Gastroesophageal sphincter (tissue), 4 donors: ENCODE data around the gene HOXA10. TPM values are rescaled to one million over a fixed set of nuclear protein-coding genes. Genes with fewer than 3 reads are reported as not detected.

Experiments used
- ATAC-seq: fragments of 150-250 bp; one replicate; pipeline ENCODE4 v1.9.1; 2016; ENCODE audit warnings: mild to moderate bottlenecking, moderate library complexity
- H3K27ac ChIP-seq, 4 donors: fragments of 200-600 bp; sonication (generic) in 3 of 4; 1 replicate in 3 of 4; 2 replicates in 1 of 4; pipeline ENCODE4 v1.5.1; 2016 to 2019
- H3K27me3 ChIP-seq: fragments of 200-600 bp; sonication (generic); one replicate; pipeline ENCODE4 v1.5.1; 2019
- H3K36me3 ChIP-seq, 2 donors: fragments of 200-600 bp; sonication (generic); one replicate each; pipeline ENCODE4 v1.5.1; 2019; ENCODE audit warnings: control low read depth in 1 of 2
- H3K4me1 ChIP-seq, 3 donors: fragments of 200-600 bp; sonication (generic); 1 replicate in 2 of 3; 2 replicates in 1 of 3; pipeline ENCODE4 v1.5.1; 2016 to 2019; ENCODE audit warnings: control low read depth in 2 of 3
- H3K4me3 ChIP-seq, 2 donors: fragments of 200-600 bp; sonication (generic); one replicate each; pipeline ENCODE4 v1.5.1; 2019; ENCODE audit warnings: mild to moderate bottlenecking in 1 of 2, moderate library complexity in 1 of 2
- H3K9me3 ChIP-seq, 3 donors: fragments of 200-600 bp; sonication (generic); one replicate each; pipeline ENCODE4 v1.5.1; 2017 to 2019; ENCODE audit warnings: control low read depth in 2 of 3
- EP300 ChIP-seq: sonication (generic); formaldehyde crosslinking; IDR thresholded peaks from one replicate; pipeline ENCODE4 v1.6.1; 2017; ENCODE audit warnings: antibody characterized with exemption, mild to moderate bottlenecking
- POLR2A ChIP-seq, 2 donors: fragments of 450-650 bp; IDR thresholded peaks; one replicate each; pipeline ENCODE4 v1.6.1; 2017; ENCODE audit warnings: antibody characterized with exemption in 2 of 2, mild to moderate bottlenecking in 2 of 2, moderate library complexity in 1 of 2
- POLR2AphosphoS5 ChIP-seq: sonication (generic); formaldehyde crosslinking; IDR thresholded peaks from one replicate; pipeline ENCODE4 v1.6.1; 2017; ENCODE audit warnings: antibody characterized with exemption
- WGBS, 2 donors: methylation state at CpG; one replicate each; pipeline ENCODE4 v1.1.5; 2018; ENCODE audit warnings: low coverage in 1 of 2; 5-methylcytosine and 5-hydroxymethylcytosine counted together
- total RNA-seq, 4 donors: library from RNA; depleted of rRNA; stranded (reverse); fragments of >200 nt; gene quantifications; one replicate each; pipeline ENCODE4 v1.1.0, GENCODE V29; 2016
- TF ChIP-seq, protein P1 (sequence below), 4 experiments: fragments of 200-600 bp in 2 of 4; fragments of 450-650 bp in 2 of 4; sonication (generic) in 1 of 4; IDR thresholded peaks; one replicate each; pipeline ENCODE4 v1.5.1; 2017 to 2019; ENCODE audit warnings: antibody characterized with exemption in 4 of 4, mild to moderate bottlenecking in 2 of 4, moderate library complexity in 2 of 4

The HOXA10 gene
- total RNA-seq, 4 donors from 2014 or later = 0.67 TPM; not detected in 3

DNA sequence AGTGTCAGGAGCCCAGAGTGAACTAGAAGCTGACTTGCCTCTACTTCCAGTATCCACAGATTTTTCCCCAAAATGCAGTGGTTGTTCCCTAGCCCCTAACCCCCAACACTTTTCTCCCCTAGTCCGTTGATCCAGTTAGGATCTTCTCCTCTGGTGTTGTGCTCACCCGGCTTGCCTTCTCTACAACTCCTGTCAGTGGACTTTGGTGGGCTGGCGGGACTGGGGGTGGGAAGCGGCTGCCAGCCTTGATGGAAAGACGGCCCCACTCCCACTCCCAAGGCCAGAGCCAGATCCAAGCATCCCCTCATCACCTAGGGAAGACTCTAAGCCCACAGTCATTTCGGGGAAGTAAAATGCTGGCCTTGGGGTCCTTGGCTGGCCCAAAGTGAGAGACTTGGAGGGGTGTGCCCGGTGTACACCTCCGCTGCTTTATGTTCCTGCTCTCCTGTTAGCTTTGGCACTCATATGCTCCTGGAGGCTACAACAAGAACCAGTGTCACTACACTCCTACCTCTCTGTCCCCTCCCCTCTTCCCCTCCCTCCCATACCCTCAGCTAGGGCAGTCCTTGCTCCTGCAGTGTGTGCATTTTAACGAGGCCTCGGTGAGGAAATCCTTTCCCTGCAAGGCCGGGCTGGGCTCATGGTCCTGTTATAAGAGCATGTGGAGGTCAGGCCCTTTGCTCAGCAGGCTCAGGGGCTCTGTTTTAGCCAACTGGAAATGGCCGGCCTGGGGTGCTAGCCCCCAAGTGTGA is 930 bp upstream of the HOXA10 start:
- TF ChIP-seq, protein P1, sequence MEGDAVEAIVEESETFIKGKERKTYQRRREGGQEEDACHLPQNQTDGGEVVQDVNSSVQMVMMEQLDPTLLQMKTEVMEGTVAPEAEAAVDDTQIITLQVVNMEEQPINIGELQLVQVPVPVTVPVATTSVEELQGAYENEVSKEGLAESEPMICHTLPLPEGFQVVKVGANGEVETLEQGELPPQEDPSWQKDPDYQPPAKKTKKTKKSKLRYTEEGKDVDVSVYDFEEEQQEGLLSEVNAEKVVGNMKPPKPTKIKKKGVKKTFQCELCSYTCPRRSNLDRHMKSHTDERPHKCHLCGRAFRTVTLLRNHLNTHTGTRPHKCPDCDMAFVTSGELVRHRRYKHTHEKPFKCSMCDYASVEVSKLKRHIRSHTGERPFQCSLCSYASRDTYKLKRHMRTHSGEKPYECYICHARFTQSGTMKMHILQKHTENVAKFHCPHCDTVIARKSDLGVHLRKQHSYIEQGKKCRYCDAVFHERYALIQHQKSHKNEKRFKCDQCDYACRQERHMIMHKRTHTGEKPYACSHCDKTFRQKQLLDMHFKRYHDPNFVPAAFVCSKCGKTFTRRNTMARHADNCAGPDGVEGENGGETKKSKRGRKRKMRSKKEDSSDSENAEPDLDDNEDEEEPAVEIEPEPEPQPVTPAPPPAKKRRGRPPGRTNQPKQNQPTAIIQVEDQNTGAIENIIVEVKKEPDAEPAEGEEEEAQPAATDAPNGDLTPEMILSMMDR (IDR thresholded peaks at IDR 0.05) = no peak
- TF ChIP-seq POLR2A (IDR thresholded peaks at IDR 0.05) (no peak), POLR2AphosphoS5 (no peak), EP300 (no peak)
- Histone ChIP-seq H3K27me3 (peaks cover 100% of the 10 kb centered on the region), H3K27ac (no peak overlapping the region), H3K4me3 (no peak overlapping the region), H3K36me3 (no peaks in the 10 kb centered on the region), H3K9me3 (no peaks in the 10 kb centered on the region), H3K4me1 (peaks cover 0 to 36% (median 18%) of the 10 kb centered on the region in 3 donors)
- no peak for ATAC-seq
- 17 to 71% methylated on average over 1 to 3 of the region's 12 CpGs for WGBS, 2 donors

DNA sequence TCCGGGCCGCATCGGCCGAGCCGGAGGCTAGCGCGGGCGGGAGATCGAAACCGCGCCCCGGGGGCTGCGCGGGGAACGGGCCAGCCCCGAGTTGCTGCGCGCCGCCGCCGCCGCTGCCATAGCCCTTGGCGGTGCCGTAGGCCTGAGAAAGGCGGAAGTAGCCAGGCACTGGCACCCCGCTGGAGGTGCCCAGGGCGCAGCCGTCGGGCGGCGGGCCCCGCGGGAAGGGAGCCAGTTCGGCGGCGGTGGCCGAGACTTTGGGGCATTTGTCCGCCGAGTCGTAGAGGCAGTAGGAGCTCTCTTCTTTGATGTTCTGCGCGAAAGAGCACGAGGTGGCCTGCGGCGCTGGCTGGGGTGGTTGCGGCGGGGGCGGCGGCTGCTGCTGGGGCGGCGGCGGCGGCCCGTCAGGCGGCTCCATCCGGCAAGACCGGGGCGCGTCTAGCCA is 587 bp downstream of the HOXA10 start:
- Histone ChIP-seq H3K9me3 (no peaks in the 10 kb centered on the region), H3K4me1 (peaks cover 0 to 37% (median 24%) of the 10 kb centered on the region in 3 donors), H3K4me3 (peak overlapping the region; percentile 1 to 52), H3K27me3 (peaks cover 100% of the 10 kb centered on the region), H3K36me3 (no peaks in the 10 kb centered on the region), H3K27ac (no peak overlapping the region)
- peak; percentile 45 for ATAC-seq
- 10% methylated on average over 2 of the region's 59 CpGs; no CpG with 5 or more reads in 1 of the 2 donors for WGBS, 2 donors
- TF ChIP-seq POLR2A (IDR thresholded peaks at IDR 0.05) (no peak), EP300 (no peak), POLR2AphosphoS5 (no peak)
- TF ChIP-seq, protein P1 (IDR thresholded peaks at IDR 0.05) = no peak

DNA sequence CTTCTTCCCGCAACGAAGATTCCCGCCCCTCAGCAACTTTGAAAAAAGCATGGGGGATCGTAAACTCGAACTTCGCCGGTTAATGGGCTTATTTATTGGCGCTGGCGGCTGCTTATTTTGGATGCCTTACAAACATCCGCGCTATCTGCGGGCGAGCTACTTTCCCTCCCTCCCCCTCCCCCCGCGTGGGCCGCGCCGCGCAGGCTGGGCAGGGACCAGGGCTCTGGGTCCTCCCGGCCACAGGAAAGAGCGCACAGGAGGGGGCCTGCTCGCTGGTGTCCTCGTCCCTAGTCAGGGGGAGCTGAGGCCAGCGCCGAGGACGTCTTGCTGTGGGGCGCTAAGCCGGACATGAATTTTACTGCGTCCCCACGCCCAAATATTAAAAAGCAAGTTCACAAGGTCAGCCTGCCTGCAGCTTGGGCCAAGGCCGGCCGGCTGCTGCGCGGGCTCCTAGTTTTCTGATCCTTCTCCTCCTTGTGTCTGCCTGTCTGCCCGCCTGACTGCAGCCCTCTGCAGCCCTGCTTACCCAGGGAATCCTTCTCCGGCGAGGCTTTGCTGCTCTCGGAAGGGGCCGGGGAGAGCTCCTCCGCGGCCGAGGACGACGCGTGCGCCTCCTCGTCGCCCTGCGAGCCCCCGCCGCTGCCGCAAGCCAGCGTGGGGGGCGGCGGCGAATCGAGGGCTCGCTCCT is 1.2 kb downstream of the HOXA10 start:
- H3K27ac ChIP-seq = no peak overlapping the region
- H3K4me1 ChIP-seq = peaks cover 0 to 37% (median 24%) of the 10 kb centered on the region in 3 donors
- TF ChIP-seq EP300 = no peak
- TF ChIP-seq POLR2A (IDR thresholded peaks at IDR 0.05) = no peak
- no peak for TF ChIP-seq POLR2AphosphoS5
- TF ChIP-seq, protein P1 (IDR thresholded peaks at IDR 0.05) = no peak
- ATAC-seq = no peak
- H3K36me3 ChIP-seq = no peaks in the 10 kb centered on the region
- H3K27me3 ChIP-seq = peaks cover 100% of the 10 kb centered on the region
- 0 to 5% methylated on average over 1 to 8 of the region's 58 CpGs for WGBS, 2 donors
- H3K4me3 ChIP-seq = peak overlapping the region; percentile 1 to 52
- H3K9me3 ChIP-seq = no peaks in the 10 kb centered on the region

GRCh38 chr7:27172315-27172774 is 1.8 kb downstream of the HOXA10 start:
- peak overlapping the region in 1 of 2 donors; percentile 52 for H3K4me3 ChIP-seq
- no peak overlapping the region for H3K27ac ChIP-seq

More at GRCh38 chr7:27172315-27172774, 1.8 kb downstream of the HOXA10 start:
- Histone ChIP-seq H3K36me3 (no peaks in the 10 kb centered on the region), H3K4me1 (peaks cover 0 to 37% (median 24%) of the 10 kb centered on the region in 3 donors), H3K9me3 (no peaks in the 10 kb centered on the region), H3K27me3 (peaks cover 100% of the 10 kb centered on the region)
- no peak for ATAC-seq
- TF ChIP-seq POLR2A (IDR thresholded peaks at IDR 0.05) = no peak
- TF ChIP-seq POLR2AphosphoS5 = no peak
- TF ChIP-seq, protein P1 (IDR thresholded peaks at IDR 0.05) = no peak
- TF ChIP-seq EP300 = no peak
- 18% methylated on average over 2 of the region's 10 CpGs; no CpG with 5 or more reads in 1 of the 2 donors for WGBS, 2 donors
